ENCODE results near the gene CTDP1.
"Not testable (repeated sequence)": the region's sequence is repeated elsewhere in the genome, so short reads cannot be mapped to it uniquely, and the experiment has no call there.

CTDP1 gene

GRCh38 chr18:79718878-79719477 is 39.4 kb downstream of the CTDP1 start:
- H3K4me3 ChIP-seq (ENCODE audit: low read depth, low read length), result no peak overlapping the region
- in situ Hi-C loops (cut with HindIII; ENCODE audit: low sequenced_read_pairs), result loop anchor here (10.0 kb wide), 1 partner anchor 334 kb away; no protein-coding TSS in a partner anchor
- DNase-seq (ENCODE audit: low read depth), result no peak
- TF ChIP-seq CTCF (IDR thresholded peaks at IDR 0.05; ENCODE audit: low read depth, low read length, missing control alignments), result no peak

GRCh38 chr18:79719478-79720358 is 40.1 kb downstream of the CTDP1 start:
- in situ Hi-C loops (cut with HindIII; ENCODE audit: low sequenced_read_pairs), result loop anchor here (10.0 kb wide), 1 partner anchor 335 kb away; no protein-coding TSS in a partner anchor
- not testable (repeated sequence) for H3K4me3 ChIP-seq (ENCODE audit: low read depth, low read length); DNase-seq (ENCODE audit: low read depth)

- TF ChIP-seq CTCF (IDR thresholded peaks at IDR 0.05; ENCODE audit: low read depth, low read length, missing control alignments), result no peak
- no peak overlapping the region for H3K4me3 ChIP-seq (ENCODE audit: low read depth, low read length)
- in situ Hi-C loops (cut with HindIII; ENCODE audit: low sequenced_read_pairs), result no loop called here
- no peak for DNase-seq (ENCODE audit: low read depth)
Measured at GRCh38 chr18:79720359-79720733, 40.7 kb downstream of the CTDP1 start.

- H3K4me3 ChIP-seq (ENCODE audit: low read depth, low read length), result no peak overlapping the region
- DNase-seq (ENCODE audit: low read depth), result no peak
- in situ Hi-C loops (cut with HindIII; ENCODE audit: low sequenced_read_pairs), result no loop called here
- no peak for TF ChIP-seq CTCF (IDR thresholded peaks at IDR 0.05; ENCODE audit: low read depth, low read length, missing control alignments)
Measured at GRCh38 chr18:79723036-79723435, 43.4 kb downstream of the CTDP1 start.

GRCh38 chr18:79723628-79724027 is 44.0 kb downstream of the CTDP1 start:
- no peak for DNase-seq (ENCODE audit: low read depth)
- in situ Hi-C loops (cut with HindIII; ENCODE audit: low sequenced_read_pairs), result no loop called here
- TF ChIP-seq CTCF (IDR thresholded peaks at IDR 0.05; ENCODE audit: low read depth, low read length, missing control alignments), result no peak
- H3K4me3 ChIP-seq (ENCODE audit: low read depth, low read length), result no peak overlapping the region

- no peak for DNase-seq (ENCODE audit: low read depth)
- in situ Hi-C loops (cut with HindIII; ENCODE audit: low sequenced_read_pairs), result no loop called here
- no peak for TF ChIP-seq CTCF (IDR thresholded peaks at IDR 0.05; ENCODE audit: low read depth, low read length, missing control alignments)
- H3K4me3 ChIP-seq (ENCODE audit: low read depth, low read length), result no peak overlapping the region
Measured at GRCh38 chr18:79724299-79725080, 44.9 kb downstream of the CTDP1 start.

Measured in astrocyte of the cerebellum (primary cell).